ENCODE data around the gene LUZP1. TPM values are rescaled to one million over a fixed set of nuclear protein-coding genes. Genes with fewer than 3 reads are reported as not detected.

The LUZP1 gene
- total and polyA plus RNA-seq, 2 experiments from 2014 or later: 45.7 to 152 TPM

DNA sequence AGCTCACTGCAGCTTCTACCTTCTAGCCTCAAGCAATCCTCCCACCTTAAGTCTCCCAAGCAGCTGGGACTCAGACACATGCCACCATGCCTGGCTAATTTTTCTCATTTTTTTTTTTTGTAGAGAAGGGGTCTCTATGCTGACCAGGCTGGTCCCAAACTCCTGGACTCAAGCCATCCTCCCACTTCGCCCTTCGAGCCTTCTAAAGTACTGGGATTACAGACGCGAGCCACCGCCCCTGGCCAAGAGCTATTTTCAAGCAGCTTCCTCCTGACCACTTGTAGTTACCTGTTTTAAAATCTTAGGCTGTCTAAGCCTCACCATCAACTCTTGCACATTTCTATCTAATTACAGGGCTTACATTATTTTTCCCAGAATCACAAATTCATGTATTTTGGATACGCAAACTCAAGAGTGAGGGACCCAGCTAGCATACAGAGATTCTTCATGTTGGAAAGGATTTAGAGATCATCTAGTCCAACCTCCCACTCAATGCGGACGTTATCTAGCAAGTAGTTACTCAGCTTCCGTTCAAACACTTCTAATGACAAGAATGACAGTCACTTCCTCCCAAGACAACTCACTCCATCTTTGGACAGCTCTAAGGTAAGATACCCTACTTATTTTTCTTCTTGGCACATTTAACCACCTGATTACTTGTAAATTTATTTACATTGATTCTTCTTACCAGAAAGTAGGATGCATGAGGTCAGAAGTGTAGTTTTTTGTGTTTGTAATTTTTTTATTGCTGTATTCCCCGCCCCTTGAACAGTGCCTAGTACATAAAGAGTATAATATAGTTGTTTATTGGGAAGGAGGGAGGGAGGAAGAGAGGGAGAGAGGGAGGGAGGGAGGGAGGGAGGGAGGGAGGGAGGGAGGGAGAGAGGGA is 65.4 kb downstream of the LUZP1 start:
- Mint-ChIP-seq H3K9me3 (no peaks in the 10 kb centered on the region; the same call in 2 of the 3 replicates), H3K4me3 (no peak overlapping the region), H3K27ac (0 out of 2 replicates have a peak overlapping the region, but pooled peaks have one; percentile 29), H3K36me3 (ENCODE audit: low read depth) (peaks cover 19% of the 10 kb centered on the region), H3K4me1 (peaks cover 31% of the 10 kb centered on the region), H3K27me3 (ENCODE audit: insufficient read depth, low read depth, poor library complexity) (no peaks in the 10 kb centered on the region)
- peaks cover 53% of the 10 kb centered on the region for H4K20me1 ChIP-seq (replicated peaks; ENCODE audit: insufficient read depth)
- H3K27me3 ChIP-seq (ENCODE audit: insufficient read depth): no peaks in the 10 kb centered on the region
- H2AFZ ChIP-seq: no peak overlapping the region
- no peaks in the 10 kb centered on the region for H3K9me2 ChIP-seq (ENCODE audit: insufficient read depth)
- DNase-seq (ENCODE audit: low spot score): no peak
- no peak for ATAC-seq
- peaks cover 34% of the 10 kb centered on the region for H3K4me1 ChIP-seq (ENCODE audit: insufficient read depth)
- H3F3A ChIP-seq (replicated peaks; ENCODE audit: low read depth): no peaks in the 10 kb centered on the region
- H3K79me2 ChIP-seq (replicated peaks; ENCODE audit: insufficient read depth): peaks cover 55% of the 10 kb centered on the region
- H3K27ac ChIP-seq (ENCODE audit: low read depth): peak overlapping the region; percentile 60; the same call in 1 of the 2 replicates
- H3K4me2 ChIP-seq: no peak overlapping the region
- H3K4me3 ChIP-seq: no peak overlapping the region
- H3K36me3 ChIP-seq (ENCODE audit: insufficient read depth): peaks cover 10% of the 10 kb centered on the region
- TF ChIP-seq CREB1 (CRISPR knock-in tag; IDR thresholded peaks at IDR 0.05; ENCODE audit: low read depth): no peak
- no peak for TF ChIP-seq JUNB (IDR thresholded peaks at IDR 0.05; ENCODE audit: unreplicated experiment)
- TF ChIP-seq, protein P1, sequence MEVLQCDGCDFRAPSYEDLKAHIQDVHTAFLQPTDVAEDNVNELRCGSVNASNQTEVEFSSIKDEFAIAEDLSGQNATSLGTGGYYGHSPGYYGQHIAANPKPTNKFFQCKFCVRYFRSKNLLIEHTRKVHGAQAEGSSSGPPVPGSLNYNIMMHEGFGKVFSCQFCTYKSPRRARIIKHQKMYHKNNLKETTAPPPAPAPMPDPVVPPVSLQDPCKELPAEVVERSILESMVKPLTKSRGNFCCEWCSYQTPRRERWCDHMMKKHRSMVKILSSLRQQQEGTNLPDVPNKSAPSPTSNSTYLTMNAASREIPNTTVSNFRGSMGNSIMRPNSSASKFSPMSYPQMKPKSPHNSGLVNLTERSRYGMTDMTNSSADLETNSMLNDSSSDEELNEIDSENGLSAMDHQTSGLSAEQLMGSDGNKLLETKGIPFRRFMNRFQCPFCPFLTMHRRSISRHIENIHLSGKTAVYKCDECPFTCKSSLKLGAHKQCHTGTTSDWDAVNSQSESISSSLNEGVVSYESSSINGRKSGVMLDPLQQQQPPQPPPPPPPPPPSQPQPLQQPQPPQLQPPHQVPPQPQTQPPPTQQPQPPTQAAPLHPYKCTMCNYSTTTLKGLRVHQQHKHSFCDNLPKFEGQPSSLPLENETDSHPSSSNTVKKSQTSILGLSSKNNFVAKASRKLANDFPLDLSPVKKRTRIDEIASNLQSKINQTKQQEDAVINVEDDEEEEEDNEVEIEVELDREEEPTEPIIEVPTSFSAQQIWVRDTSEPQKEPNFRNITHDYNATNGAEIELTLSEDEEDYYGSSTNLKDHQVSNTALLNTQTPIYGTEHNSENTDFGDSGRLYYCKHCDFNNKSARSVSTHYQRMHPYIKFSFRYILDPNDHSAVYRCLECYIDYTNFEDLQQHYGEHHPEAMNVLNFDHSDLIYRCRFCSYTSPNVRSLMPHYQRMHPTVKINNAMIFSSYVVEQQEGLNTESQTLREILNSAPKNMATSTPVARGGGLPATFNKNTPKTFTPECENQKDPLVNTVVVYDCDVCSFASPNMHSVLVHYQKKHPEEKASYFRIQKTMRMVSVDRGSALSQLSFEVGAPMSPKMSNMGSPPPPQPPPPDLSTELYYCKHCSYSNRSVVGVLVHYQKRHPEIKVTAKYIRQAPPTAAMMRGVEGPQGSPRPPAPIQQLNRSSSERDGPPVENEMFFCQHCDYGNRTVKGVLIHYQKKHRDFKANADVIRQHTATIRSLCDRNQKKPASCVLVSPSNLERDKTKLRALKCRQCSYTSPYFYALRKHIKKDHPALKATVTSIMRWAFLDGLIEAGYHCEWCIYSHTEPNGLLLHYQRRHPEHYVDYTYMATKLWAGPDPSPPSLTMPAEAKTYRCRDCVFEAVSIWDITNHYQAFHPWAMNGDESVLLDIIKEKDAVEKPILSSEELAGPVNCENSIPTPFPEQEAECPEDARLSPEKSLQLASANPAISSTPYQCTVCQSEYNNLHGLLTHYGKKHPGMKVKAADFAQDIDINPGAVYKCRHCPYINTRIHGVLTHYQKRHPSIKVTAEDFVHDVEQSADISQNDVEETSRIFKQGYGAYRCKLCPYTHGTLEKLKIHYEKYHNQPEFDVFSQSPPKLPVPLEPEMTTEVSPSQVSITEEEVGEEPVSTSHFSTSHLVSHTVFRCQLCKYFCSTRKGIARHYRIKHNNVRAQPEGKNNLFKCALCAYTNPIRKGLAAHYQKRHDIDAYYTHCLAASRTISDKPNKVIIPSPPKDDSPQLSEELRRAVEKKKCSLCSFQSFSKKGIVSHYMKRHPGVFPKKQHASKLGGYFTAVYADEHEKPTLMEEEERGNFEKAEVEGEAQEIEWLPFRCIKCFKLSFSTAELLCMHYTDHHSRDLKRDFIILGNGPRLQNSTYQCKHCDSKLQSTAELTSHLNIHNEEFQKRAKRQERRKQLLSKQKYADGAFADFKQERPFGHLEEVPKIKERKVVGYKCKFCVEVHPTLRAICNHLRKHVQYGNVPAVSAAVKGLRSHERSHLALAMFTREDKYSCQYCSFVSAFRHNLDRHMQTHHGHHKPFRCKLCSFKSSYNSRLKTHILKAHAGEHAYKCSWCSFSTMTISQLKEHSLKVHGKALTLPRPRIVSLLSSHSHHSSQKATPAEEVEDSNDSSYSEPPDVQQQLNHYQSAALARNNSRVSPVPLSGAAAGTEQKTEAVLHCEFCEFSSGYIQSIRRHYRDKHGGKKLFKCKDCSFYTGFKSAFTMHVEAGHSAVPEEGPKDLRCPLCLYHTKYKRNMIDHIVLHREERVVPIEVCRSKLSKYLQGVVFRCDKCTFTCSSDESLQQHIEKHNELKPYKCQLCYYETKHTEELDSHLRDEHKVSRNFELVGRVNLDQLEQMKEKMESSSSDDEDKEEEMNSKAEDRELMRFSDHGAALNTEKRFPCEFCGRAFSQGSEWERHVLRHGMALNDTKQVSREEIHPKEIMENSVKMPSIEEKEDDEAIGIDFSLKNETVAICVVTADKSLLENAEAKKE (CRISPR knock-in tag; IDR thresholded peaks at IDR 0.05): no peak
- no peak for TF ChIP-seq ZNF331 (CRISPR knock-in tag; IDR thresholded peaks at IDR 0.05; ENCODE audit: low read depth)
- TF ChIP-seq EZH2 (IDR thresholded peaks at IDR 0.05; ENCODE audit: low read depth, unreplicated experiment): no peak
- TF ChIP-seq ZNF114 (CRISPR knock-in tag; IDR thresholded peaks at IDR 0.05): no peak
- TF ChIP-seq, protein P2, sequence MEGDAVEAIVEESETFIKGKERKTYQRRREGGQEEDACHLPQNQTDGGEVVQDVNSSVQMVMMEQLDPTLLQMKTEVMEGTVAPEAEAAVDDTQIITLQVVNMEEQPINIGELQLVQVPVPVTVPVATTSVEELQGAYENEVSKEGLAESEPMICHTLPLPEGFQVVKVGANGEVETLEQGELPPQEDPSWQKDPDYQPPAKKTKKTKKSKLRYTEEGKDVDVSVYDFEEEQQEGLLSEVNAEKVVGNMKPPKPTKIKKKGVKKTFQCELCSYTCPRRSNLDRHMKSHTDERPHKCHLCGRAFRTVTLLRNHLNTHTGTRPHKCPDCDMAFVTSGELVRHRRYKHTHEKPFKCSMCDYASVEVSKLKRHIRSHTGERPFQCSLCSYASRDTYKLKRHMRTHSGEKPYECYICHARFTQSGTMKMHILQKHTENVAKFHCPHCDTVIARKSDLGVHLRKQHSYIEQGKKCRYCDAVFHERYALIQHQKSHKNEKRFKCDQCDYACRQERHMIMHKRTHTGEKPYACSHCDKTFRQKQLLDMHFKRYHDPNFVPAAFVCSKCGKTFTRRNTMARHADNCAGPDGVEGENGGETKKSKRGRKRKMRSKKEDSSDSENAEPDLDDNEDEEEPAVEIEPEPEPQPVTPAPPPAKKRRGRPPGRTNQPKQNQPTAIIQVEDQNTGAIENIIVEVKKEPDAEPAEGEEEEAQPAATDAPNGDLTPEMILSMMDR (conservative IDR thresholded peaks at IDR 0.05; ENCODE audit: low read depth in 2 of 2): no peak
- no peak for TF ChIP-seq POLR2AphosphoS5 (IDR thresholded peaks at IDR 0.05; ENCODE audit: low read depth)
- TF ChIP-seq EZH2phosphoT487 (IDR thresholded peaks at IDR 0.05; ENCODE audit: unreplicated experiment): no peak
- no peak for TF ChIP-seq STAT1 (IDR thresholded peaks at IDR 0.05; ENCODE audit: unreplicated experiment)
- TF ChIP-seq, protein P3, sequence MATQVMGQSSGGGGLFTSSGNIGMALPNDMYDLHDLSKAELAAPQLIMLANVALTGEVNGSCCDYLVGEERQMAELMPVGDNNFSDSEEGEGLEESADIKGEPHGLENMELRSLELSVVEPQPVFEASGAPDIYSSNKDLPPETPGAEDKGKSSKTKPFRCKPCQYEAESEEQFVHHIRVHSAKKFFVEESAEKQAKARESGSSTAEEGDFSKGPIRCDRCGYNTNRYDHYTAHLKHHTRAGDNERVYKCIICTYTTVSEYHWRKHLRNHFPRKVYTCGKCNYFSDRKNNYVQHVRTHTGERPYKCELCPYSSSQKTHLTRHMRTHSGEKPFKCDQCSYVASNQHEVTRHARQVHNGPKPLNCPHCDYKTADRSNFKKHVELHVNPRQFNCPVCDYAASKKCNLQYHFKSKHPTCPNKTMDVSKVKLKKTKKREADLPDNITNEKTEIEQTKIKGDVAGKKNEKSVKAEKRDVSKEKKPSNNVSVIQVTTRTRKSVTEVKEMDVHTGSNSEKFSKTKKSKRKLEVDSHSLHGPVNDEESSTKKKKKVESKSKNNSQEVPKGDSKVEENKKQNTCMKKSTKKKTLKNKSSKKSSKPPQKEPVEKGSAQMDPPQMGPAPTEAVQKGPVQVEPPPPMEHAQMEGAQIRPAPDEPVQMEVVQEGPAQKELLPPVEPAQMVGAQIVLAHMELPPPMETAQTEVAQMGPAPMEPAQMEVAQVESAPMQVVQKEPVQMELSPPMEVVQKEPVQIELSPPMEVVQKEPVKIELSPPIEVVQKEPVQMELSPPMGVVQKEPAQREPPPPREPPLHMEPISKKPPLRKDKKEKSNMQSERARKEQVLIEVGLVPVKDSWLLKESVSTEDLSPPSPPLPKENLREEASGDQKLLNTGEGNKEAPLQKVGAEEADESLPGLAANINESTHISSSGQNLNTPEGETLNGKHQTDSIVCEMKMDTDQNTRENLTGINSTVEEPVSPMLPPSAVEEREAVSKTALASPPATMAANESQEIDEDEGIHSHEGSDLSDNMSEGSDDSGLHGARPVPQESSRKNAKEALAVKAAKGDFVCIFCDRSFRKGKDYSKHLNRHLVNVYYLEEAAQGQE (IDR thresholded peaks at IDR 0.05; ENCODE audit: unreplicated experiment): no peak
- TF ChIP-seq, protein P4, sequence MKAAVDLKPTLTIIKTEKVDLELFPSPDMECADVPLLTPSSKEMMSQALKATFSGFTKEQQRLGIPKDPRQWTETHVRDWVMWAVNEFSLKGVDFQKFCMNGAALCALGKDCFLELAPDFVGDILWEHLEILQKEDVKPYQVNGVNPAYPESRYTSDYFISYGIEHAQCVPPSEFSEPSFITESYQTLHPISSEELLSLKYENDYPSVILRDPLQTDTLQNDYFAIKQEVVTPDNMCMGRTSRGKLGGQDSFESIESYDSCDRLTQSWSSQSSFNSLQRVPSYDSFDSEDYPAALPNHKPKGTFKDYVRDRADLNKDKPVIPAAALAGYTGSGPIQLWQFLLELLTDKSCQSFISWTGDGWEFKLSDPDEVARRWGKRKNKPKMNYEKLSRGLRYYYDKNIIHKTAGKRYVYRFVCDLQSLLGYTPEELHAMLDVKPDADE (IDR thresholded peaks at IDR 0.05): no peak
- TF ChIP-seq NANOG (IDR thresholded peaks at IDR 0.05; ENCODE audit: borderline replicate concordance): no peak

Data from GM23338 (cell line).